ENCODE data around the gene ADH4. TPM values are rescaled to one million over a fixed set of nuclear protein-coding genes. Genes with fewer than 3 reads are reported as not detected.

Gene ADH4
- total RNA-seq, 1 experiment from 2014 or later: not detected

GRCh38 chr4:99135541-99136162 lies 8.4 kb downstream of the ADH4 start:
- no peaks in the 10 kb centered on the region for H3K79me1 ChIP-seq (ENCODE audit: insufficient read depth, low read depth, low read length, poor library complexity, severe bottlenecking)
- no peak overlapping the region for H2BK20ac ChIP-seq (ENCODE audit: low read depth, low read length, poor library complexity, severe bottlenecking)
- H4K5ac ChIP-seq (ENCODE audit: insufficient read length, low read depth, low read length): no peak overlapping the region
- no peak for DNase-seq
- no peak overlapping the region for H3K56ac ChIP-seq (ENCODE audit: insufficient read length, low read depth, low read length)
- Mint-ChIP-seq H3K4me3 (no peak overlapping the region), H3K27ac (peak overlapping the region in 1 of 3 experiments; percentile 83; a peak in 2 of 7 replicates), H3K4me1 (no peaks in the 10 kb centered on the region), H3K27me3 (ENCODE audit: low read depth) (no peaks in the 10 kb centered on the region), H3K9me3 (no peaks in the 10 kb centered on the region; a peak in 1 of 5 replicates), H3K36me3 (ENCODE audit: insufficient read depth in 1 of 3, low read depth in 3 of 3) (no peaks in the 10 kb centered on the region)
- H4K8ac ChIP-seq (replicated peaks; ENCODE audit: insufficient read length, low read depth, low read length): no peak overlapping the region
- H3K23me2 ChIP-seq (ENCODE audit: insufficient read length, low read depth, low read length, poor library complexity, severe bottlenecking): no peaks in the 10 kb centered on the region
- no peak for TF ChIP-seq CTCF (conservative IDR thresholded peaks at IDR 0.05)
- H3K9me3 ChIP-seq (ENCODE audit: control insufficient read depth, low read depth, low read length): no peaks in the 10 kb centered on the region
- H3K23ac ChIP-seq (ENCODE audit: insufficient read length, low read depth, low read length): no peak overlapping the region
- H2BK12ac ChIP-seq (ENCODE audit: insufficient read length, low read depth, low read length): no peak overlapping the region
- no peak overlapping the region for H3K14ac ChIP-seq (ENCODE audit: insufficient read depth, low read length)
- no peak overlapping the region for H3K27ac ChIP-seq (ENCODE audit: insufficient read length, low read depth, low read length)
- no peaks in the 10 kb centered on the region for H3K4me1 ChIP-seq (ENCODE audit: insufficient read depth, low read length)
- H3K79me2 ChIP-seq (ENCODE audit: insufficient read depth, low read length): no peaks in the 10 kb centered on the region
- no peak overlapping the region for H3K9ac ChIP-seq (ENCODE audit: extremely low read depth, insufficient read length, low read length)
- H3K18ac ChIP-seq (ENCODE audit: insufficient read length, low read depth, low read length): no peak overlapping the region
- H4K20me1 ChIP-seq (ENCODE audit: control insufficient read depth, insufficient read depth, insufficient read length): no peaks in the 10 kb centered on the region
- no peak overlapping the region for H2BK5ac ChIP-seq (ENCODE audit: insufficient read length, low read length)
- no peak overlapping the region for H3T11ph ChIP-seq (ENCODE audit: low read length)
- no peak overlapping the region for H3K4ac ChIP-seq (ENCODE audit: low read depth, low read length)
- H3K27me3 ChIP-seq (ENCODE audit: insufficient read depth, low read length): no peaks in the 10 kb centered on the region
- no peak overlapping the region for H2BK120ac ChIP-seq (ENCODE audit: low read depth, low read length, poor library complexity, severe bottlenecking)
- WGBS (ENCODE audit: extremely low coverage, insufficient read length, low lambda C conversion rate): no CpG with 5 or more reads among the region's 3 CpGs
- no peak overlapping the region for H3K4me2 ChIP-seq (ENCODE audit: insufficient read depth, insufficient read length, low read length)
- H2BK15ac ChIP-seq (ENCODE audit: low read depth, low read length): no peak overlapping the region
- H2AK5ac ChIP-seq (ENCODE audit: insufficient read length, low read length): no peak overlapping the region
- no peak overlapping the region for H2AFZ ChIP-seq (ENCODE audit: low read length)
- H4K91ac ChIP-seq (ENCODE audit: insufficient read length, low read depth, low read length): no peak overlapping the region
